SK-N-SH treated with all-trans-retinoic acid at 6 μM for 48 hours (cell line): ENCODE data around the gene TPBGL.

Experiments
- ATAC-seq: fragments of 200-7000 bp; cut with Tn5 transposase; 3 replicates; pipeline ENCODE4 v1.9.1; 2020; ENCODE audit warnings: mild to moderate bottlenecking, moderate library complexity
- CREB5 ChIP-seq: fragments of 250-450 bp; sonication (Bioruptor Pico); IDR thresholded peaks from 2 replicates; pipeline ENCODE4 v1.5.1; 2020; ENCODE audit warnings: low read depth, mild to moderate bottlenecking, moderate library complexity
- CSDC2 ChIP-seq: fragments of 250-450 bp; sonication (Bioruptor Pico); IDR thresholded peaks from 2 replicates; pipeline ENCODE4 v1.5.0; 2020; ENCODE audit warnings: mild to moderate bottlenecking, moderate library complexity
- ESRRG ChIP-seq: fragments of 250-450 bp; sonication (Bioruptor Pico); IDR thresholded peaks from 2 replicates; pipeline ENCODE4 v1.6.1; 2021; ENCODE audit warnings: mild to moderate bottlenecking
- OSR1 ChIP-seq: fragments of 250-450 bp; sonication (Bioruptor Pico); IDR thresholded peaks from 2 replicates; pipeline ENCODE4 v1.8.0; 2022; ENCODE audit warnings: moderate library complexity, mild to moderate bottlenecking, inconsistent platforms
- PATZ1 ChIP-seq: fragments of 250-450 bp; sonication (Bioruptor Pico); IDR thresholded peaks from 2 replicates; pipeline ENCODE4 v1.8.0; 2020; ENCODE audit warnings: mild to moderate bottlenecking, moderate library complexity, borderline replicate concordance
- PPARA ChIP-seq: fragments of 250-450 bp; sonication (Bioruptor Pico); IDR thresholded peaks from 2 replicates; pipeline ENCODE4 v1.5.0; 2020; ENCODE audit warnings: mild to moderate bottlenecking, borderline replicate concordance
- RARB ChIP-seq: fragments of 250-450 bp; sonication (Bioruptor Pico); IDR thresholded peaks from 2 replicates; pipeline ENCODE4 v1.8.0; 2021; ENCODE audit warnings: mild to moderate bottlenecking, moderate library complexity
- SNAI2 ChIP-seq: fragments of 250-450 bp; sonication (Bioruptor Pico); IDR thresholded peaks from 2 replicates; pipeline ENCODE4 v1.5.0; 2020; ENCODE audit warnings: mild to moderate bottlenecking, moderate library complexity
- TCF4 ChIP-seq: fragments of 250-450 bp; sonication (Bioruptor Pico); IDR thresholded peaks from 2 replicates; pipeline ENCODE4 v1.8.0; 2021; ENCODE audit warnings: mild to moderate bottlenecking, moderate library complexity, borderline replicate concordance
- ZC3H10 ChIP-seq: fragments of 250-450 bp; sonication (Bioruptor Pico); IDR thresholded peaks from 2 replicates; pipeline ENCODE4 v1.5.1; 2021; ENCODE audit warnings: mild to moderate bottlenecking, moderate library complexity
- ZFP3 ChIP-seq: fragments of 250-450 bp; sonication (Bioruptor Pico); IDR thresholded peaks from 2 replicates; pipeline ENCODE4 v1.5.0; 2020; ENCODE audit warnings: mild to moderate bottlenecking, moderate library complexity
- ZFP30 ChIP-seq: fragments of 450-650 bp; formaldehyde crosslinking; IDR thresholded peaks from 2 replicates; pipeline ENCODE4 v1.5.0; 2022; ENCODE audit warnings: mild to moderate bottlenecking, moderate library complexity
- ZNF565 ChIP-seq: fragments of 450-650 bp; formaldehyde crosslinking; conservative IDR thresholded peaks from 2 replicates; pipeline ENCODE4 v1.5.0; 2020; ENCODE audit warnings: low read depth, mild to moderate bottlenecking, moderate library complexity
- ZNF8 ChIP-seq: fragments of 450-650 bp; formaldehyde crosslinking; IDR thresholded peaks from 2 replicates; pipeline ENCODE4 v1.5.0; 2020; ENCODE audit warnings: mild to moderate bottlenecking, moderate library complexity
- TF ChIP-seq, protein P1 (sequence below): fragments of 250-450 bp; sonication (Bioruptor Pico); IDR thresholded peaks from 2 replicates; pipeline ENCODE4 v1.5.1; 2021; ENCODE audit warnings: mild to moderate bottlenecking, moderate library complexity
- TF ChIP-seq, protein P2 (sequence below): fragments of 250-450 bp; sonication (Bioruptor Pico); IDR thresholded peaks from 2 replicates; pipeline ENCODE4 v1.8.0; 2021; ENCODE audit warnings: low read depth, mild to moderate bottlenecking, moderate library complexity, borderline replicate concordance
- TF ChIP-seq, protein P3 (sequence below): fragments of 250-450 bp; sonication (Bioruptor Pico); IDR thresholded peaks from 2 replicates; pipeline ENCODE4 v1.5.0; 2020; ENCODE audit warnings: mild to moderate bottlenecking, moderate library complexity

TPBGL gene

GRCh38 chr11:75281469-75282095 is 41.0 kb downstream of the TPBGL start:
- no peak for ATAC-seq
- no peak for TF ChIP-seq ZC3H10 (CRISPR knock-in tag)
- no peak for TF ChIP-seq CREB5 (CRISPR knock-in tag)
- no peak for TF ChIP-seq ZFP30
- TF ChIP-seq, protein P1, sequence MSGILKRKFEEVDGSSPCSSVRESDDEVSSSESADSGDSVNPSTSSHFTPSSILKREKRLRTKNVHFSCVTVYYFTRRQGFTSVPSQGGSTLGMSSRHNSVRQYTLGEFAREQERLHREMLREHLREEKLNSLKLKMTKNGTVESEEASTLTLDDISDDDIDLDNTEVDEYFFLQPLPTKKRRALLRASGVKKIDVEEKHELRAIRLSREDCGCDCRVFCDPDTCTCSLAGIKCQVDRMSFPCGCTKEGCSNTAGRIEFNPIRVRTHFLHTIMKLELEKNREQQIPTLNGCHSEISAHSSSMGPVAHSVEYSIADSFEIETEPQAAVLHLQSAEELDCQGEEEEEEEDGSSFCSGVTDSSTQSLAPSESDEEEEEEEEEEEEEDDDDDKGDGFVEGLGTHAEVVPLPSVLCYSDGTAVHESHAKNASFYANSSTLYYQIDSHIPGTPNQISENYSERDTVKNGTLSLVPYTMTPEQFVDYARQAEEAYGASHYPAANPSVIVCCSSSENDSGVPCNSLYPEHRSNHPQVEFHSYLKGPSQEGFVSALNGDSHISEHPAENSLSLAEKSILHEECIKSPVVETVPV: no peak
- TF ChIP-seq OSR1: no peak
- TF ChIP-seq ZNF565 (CRISPR knock-in tag): no peak
- TF ChIP-seq CSDC2 (CRISPR knock-in tag): no peak
- TF ChIP-seq, protein P2, sequence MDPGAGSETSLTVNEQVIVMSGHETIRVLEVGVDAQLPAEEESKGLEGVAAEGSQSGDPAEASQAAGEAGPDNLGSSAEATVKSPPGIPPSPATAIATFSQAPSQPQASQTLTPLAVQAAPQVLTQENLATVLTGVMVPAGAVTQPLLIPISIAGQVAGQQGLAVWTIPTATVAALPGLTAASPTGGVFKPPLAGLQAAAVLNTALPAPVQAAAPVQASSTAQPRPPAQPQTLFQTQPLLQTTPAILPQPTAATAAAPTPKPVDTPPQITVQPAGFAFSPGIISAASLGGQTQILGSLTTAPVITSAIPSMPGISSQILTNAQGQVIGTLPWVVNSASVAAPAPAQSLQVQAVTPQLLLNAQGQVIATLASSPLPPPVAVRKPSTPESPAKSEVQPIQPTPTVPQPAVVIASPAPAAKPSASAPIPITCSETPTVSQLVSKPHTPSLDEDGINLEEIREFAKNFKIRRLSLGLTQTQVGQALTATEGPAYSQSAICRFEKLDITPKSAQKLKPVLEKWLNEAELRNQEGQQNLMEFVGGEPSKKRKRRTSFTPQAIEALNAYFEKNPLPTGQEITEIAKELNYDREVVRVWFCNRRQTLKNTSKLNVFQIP (CRISPR knock-in tag): no peak
- no peak for TF ChIP-seq SNAI2
- no peak for TF ChIP-seq PATZ1 (CRISPR knock-in tag)
- TF ChIP-seq ZFP3 (CRISPR knock-in tag): no peak
- TF ChIP-seq, protein P3, sequence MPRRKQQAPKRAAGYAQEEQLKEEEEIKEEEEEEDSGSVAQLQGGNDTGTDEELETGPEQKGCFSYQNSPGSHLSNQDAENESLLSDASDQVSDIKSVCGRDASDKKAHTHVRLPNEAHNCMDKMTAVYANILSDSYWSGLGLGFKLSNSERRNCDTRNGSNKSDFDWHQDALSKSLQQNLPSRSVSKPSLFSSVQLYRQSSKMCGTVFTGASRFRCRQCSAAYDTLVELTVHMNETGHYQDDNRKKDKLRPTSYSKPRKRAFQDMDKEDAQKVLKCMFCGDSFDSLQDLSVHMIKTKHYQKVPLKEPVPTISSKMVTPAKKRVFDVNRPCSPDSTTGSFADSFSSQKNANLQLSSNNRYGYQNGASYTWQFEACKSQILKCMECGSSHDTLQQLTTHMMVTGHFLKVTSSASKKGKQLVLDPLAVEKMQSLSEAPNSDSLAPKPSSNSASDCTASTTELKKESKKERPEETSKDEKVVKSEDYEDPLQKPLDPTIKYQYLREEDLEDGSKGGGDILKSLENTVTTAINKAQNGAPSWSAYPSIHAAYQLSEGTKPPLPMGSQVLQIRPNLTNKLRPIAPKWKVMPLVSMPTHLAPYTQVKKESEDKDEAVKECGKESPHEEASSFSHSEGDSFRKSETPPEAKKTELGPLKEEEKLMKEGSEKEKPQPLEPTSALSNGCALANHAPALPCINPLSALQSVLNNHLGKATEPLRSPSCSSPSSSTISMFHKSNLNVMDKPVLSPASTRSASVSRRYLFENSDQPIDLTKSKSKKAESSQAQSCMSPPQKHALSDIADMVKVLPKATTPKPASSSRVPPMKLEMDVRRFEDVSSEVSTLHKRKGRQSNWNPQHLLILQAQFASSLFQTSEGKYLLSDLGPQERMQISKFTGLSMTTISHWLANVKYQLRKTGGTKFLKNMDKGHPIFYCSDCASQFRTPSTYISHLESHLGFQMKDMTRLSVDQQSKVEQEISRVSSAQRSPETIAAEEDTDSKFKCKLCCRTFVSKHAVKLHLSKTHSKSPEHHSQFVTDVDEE: no peak

GRCh38 chr11:75283391-75283931 is 42.9 kb downstream of the TPBGL start:
- TF ChIP-seq ZNF565 (CRISPR knock-in tag) (no peak), ZFP3 (CRISPR knock-in tag) (no peak), CREB5 (CRISPR knock-in tag) (no peak), RARB (no peak), TCF4 (CRISPR knock-in tag) (no peak), PPARA (CRISPR knock-in tag) (no peak), SNAI2 (no peak), ZNF8 (no peak), ESRRG (CRISPR knock-in tag) (no peak), PATZ1 (CRISPR knock-in tag) (no peak), OSR1 (no peak)
- ATAC-seq: no peak
